ENCODE data around the gene NUDCD3. TPM values are rescaled to one million over a fixed set of nuclear protein-coding genes. Genes with fewer than 3 reads are reported as not detected.

NUDCD3 gene
- polyA plus RNA-seq, 1 experiment = 61.4 TPM

DNA sequence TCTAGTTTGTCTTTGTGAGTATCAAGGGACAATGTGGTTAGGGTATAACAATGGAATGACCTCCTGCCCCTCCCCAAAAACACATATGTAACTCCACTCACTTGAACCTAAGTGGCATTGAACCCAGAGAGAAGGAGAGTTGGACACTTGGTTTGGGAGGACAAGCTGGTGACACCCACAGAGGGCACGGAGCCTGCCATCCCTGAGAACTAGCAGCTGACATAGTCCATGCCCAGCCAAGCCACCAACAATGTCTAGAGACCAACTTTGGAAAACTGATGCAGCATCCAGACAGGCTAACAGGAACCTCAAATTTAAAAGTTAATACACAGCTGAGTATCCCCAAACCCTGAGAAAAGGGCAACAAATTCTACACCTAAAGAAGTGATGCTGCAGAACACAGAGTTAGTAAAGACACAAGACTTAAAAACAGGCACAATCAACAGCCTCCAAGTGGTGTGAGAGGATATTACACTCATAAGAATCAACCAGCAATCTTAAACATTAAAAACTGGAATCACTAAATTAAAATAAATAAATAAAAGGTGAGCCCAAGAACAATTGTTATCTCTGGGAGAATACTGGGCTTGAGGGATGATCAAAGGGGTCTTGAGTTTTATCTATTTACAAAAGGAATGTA is 27.2 kb downstream of the NUDCD3 start:
- H3K27ac ChIP-seq (ENCODE audit: low read depth, low read length) = no peak overlapping the region
- TF ChIP-seq, protein P1, sequence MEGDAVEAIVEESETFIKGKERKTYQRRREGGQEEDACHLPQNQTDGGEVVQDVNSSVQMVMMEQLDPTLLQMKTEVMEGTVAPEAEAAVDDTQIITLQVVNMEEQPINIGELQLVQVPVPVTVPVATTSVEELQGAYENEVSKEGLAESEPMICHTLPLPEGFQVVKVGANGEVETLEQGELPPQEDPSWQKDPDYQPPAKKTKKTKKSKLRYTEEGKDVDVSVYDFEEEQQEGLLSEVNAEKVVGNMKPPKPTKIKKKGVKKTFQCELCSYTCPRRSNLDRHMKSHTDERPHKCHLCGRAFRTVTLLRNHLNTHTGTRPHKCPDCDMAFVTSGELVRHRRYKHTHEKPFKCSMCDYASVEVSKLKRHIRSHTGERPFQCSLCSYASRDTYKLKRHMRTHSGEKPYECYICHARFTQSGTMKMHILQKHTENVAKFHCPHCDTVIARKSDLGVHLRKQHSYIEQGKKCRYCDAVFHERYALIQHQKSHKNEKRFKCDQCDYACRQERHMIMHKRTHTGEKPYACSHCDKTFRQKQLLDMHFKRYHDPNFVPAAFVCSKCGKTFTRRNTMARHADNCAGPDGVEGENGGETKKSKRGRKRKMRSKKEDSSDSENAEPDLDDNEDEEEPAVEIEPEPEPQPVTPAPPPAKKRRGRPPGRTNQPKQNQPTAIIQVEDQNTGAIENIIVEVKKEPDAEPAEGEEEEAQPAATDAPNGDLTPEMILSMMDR (IDR thresholded peaks at IDR 0.05; ENCODE audit: low read depth, low read length) = peak; percentile 35
- H3K9me3 ChIP-seq (ENCODE audit: control insufficient read depth, insufficient read depth, low read length) = no peaks in the 10 kb centered on the region
- no peak overlapping the region for H3K4me3 ChIP-seq (ENCODE audit: low read depth, low read length)
- H3K27me3 ChIP-seq (ENCODE audit: control insufficient read depth, insufficient read depth, low read length) = no peaks in the 10 kb centered on the region
- DNase-seq (ENCODE audit: low read depth, low spot score) = no peak
- POLR2A ChIA-PET = no interaction called here
- CTCF ChIA-PET = interaction anchor here (0.9 kb wide), 1 partner anchor 116 kb away, joined by 3 read pairs; no protein-coding TSS in a partner anchor

GRCh38 chr7:44461387-44461786 is 29.1 kb downstream of the NUDCD3 start:
- peak; percentile 8 for DNase-seq (ENCODE audit: low read depth, low spot score)
- Histone ChIP-seq H3K4me3 (ENCODE audit: low read depth, low read length) (no peak overlapping the region), H3K9me3 (ENCODE audit: control insufficient read depth, insufficient read depth, low read length) (no peaks in the 10 kb centered on the region), H3K27ac (ENCODE audit: low read depth, low read length) (no peak overlapping the region), H3K27me3 (ENCODE audit: control insufficient read depth, insufficient read depth, low read length) (no peaks in the 10 kb centered on the region)
- TF ChIP-seq, protein P1 (IDR thresholded peaks at IDR 0.05; ENCODE audit: low read depth, low read length) = no peak
- ChIA-PET POLR2A (no interaction called here), CTCF (no interaction called here)

GRCh38 chr7:44460325-44460724 is 30.1 kb downstream of the NUDCD3 start:
- ChIA-PET CTCF (interaction anchor here (0.7 kb wide), 1 partner anchor 105 kb away, joined by 3 read pairs; no protein-coding TSS in a partner anchor), POLR2A (no interaction called here)
- H3K27ac ChIP-seq (ENCODE audit: low read depth, low read length) = no peak overlapping the region

GRCh38 chr7:44455155-44455554 is 35.3 kb downstream of the NUDCD3 start:
- Histone ChIP-seq H3K9me3 (ENCODE audit: control insufficient read depth, insufficient read depth, low read length) (no peaks in the 10 kb centered on the region), H3K27ac (ENCODE audit: low read depth, low read length) (no peak overlapping the region), H3K4me3 (ENCODE audit: low read depth, low read length) (no peak overlapping the region), H3K27me3 (ENCODE audit: control insufficient read depth, insufficient read depth, low read length) (no peaks in the 10 kb centered on the region)
- no peak for DNase-seq (ENCODE audit: low read depth, low spot score)
- TF ChIP-seq, protein P1 (IDR thresholded peaks at IDR 0.05; ENCODE audit: low read depth, low read length) = no peak
- ChIA-PET CTCF (interaction anchor here (1.2 kb wide), 1 partner anchor 215 kb away, joined by 3 read pairs; no protein-coding TSS in a partner anchor), POLR2A (no interaction called here)

More at GRCh38 chr7:44460325-44460724, 30.1 kb downstream of the NUDCD3 start:
- no peaks in the 10 kb centered on the region for H3K27me3 ChIP-seq (ENCODE audit: control insufficient read depth, insufficient read depth, low read length)
- H3K9me3 ChIP-seq (ENCODE audit: control insufficient read depth, insufficient read depth, low read length) = no peaks in the 10 kb centered on the region
- no peak for DNase-seq (ENCODE audit: low read depth, low spot score)
- H3K4me3 ChIP-seq (ENCODE audit: low read depth, low read length) = no peak overlapping the region
- TF ChIP-seq, protein P1 (IDR thresholded peaks at IDR 0.05; ENCODE audit: low read depth, low read length) = no peak

- CTCF ChIA-PET = interaction anchor here (1.2 kb wide), 1 partner anchor 214 kb away, joined by 3 read pairs; no protein-coding TSS in a partner anchor
- TF ChIP-seq, protein P1 (IDR thresholded peaks at IDR 0.05; ENCODE audit: low read depth, low read length) = no peak
- POLR2A ChIA-PET = no interaction called here
- no peaks in the 10 kb centered on the region for H3K9me3 ChIP-seq (ENCODE audit: control insufficient read depth, insufficient read depth, low read length)
- H3K27me3 ChIP-seq (ENCODE audit: control insufficient read depth, insufficient read depth, low read length) = no peaks in the 10 kb centered on the region
- no peak overlapping the region for H3K27ac ChIP-seq (ENCODE audit: low read depth, low read length)
- DNase-seq (ENCODE audit: low read depth, low spot score) = no peak
- H3K4me3 ChIP-seq (ENCODE audit: low read depth, low read length) = no peak overlapping the region
Observed at GRCh38 chr7:44454348-44454747, 36.1 kb downstream of the NUDCD3 start.

Measured in AG04450 (cell line).